ENCODE results near the gene TRPM1.

- no peak for TF ChIP-seq SIN3A (IDR thresholded peaks at IDR 0.05; ENCODE audit: borderline replicate concordance, insufficient read depth, low read length)
- no peak for TF ChIP-seq TAF1 (IDR thresholded peaks at IDR 0.05; ENCODE audit: borderline replicate concordance, insufficient read depth, low read length)
- TF ChIP-seq POLR2AphosphoS5 (IDR thresholded peaks at IDR 0.05; ENCODE audit: low read depth, low read length), result no peak
These were observed 101.8 kb downstream of the TRPM1 start for GRCh38 chr15:30999729-31000128.
